ENCODE data around the gene TMEM201.

Gene TMEM201

GRCh38 chr1:9600861-9601834 lies 12.4 kb downstream of the TMEM201 start:
- DNase-seq = no peak

DNA sequence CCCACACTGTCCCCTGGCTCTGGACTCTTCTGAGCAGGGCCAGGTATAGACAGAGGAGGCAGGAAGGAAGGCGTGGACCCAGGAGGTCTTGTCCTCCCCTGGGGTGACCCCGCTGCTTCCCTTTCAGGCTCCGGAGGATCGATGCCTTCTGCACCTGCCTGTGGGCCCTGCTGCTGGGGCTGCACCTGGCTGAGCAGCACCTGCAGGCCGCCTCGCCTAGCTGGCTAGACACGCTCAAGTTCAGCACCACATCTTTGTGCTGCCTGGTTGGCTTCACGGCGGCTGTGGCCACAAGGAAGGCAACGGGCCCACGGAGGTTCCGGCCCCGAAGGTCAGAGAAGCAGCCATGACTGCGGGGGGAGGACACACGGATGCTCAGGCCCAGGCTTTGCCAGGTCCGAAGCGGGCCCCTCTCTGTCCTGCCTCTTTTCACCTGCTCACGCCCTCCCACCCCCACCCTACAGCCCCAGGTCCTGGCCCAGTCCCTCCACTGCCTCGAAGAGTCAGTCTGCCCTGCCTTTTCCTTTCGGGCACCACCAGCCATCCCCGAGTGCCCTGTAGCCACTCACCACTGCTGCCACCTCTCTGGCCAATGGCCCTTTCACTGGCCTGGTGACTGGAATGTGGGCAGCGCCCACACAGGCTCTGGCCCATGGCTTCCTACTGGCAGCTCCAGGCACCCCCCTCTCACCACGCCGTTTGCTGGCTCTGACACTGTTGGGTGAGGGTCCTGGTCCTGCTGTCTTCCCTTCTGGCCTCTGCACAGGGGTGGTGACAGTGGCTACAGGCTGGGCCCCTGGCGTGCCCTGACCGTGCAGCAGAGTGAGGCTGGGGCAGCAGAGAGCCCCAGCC lies 13.5 kb downstream of the TMEM201 start:
- DNase-seq = no peak

GRCh38 chr1:9602794-9603167 lies 14.1 kb downstream of the TMEM201 start:
- no peak for DNase-seq

DNA sequence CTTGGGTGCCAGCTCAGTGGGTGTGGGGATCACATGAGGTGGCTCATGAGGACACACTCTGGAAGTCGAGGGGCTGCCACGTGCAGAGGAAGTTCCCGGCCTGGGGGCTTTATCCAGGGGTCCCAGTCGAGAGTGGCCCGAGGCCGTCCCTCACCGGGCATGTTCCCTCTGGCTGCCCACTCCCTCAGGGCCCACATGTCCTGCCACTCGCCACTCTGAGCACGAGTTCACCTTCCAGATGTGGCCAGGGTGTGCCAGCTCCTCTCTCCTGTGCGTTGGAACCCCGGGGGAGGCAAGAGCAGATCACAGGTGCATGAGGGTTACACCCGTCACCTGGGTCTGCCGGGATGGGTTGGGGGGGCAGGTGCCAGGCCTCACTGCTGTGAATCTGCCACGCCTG lies 14.6 kb downstream of the TMEM201 start:
- DNase-seq = no peak

- no peak for DNase-seq
These were observed 15.3 kb downstream of the TMEM201 start for GRCh38 chr1:9603766-9604753.

DNA sequence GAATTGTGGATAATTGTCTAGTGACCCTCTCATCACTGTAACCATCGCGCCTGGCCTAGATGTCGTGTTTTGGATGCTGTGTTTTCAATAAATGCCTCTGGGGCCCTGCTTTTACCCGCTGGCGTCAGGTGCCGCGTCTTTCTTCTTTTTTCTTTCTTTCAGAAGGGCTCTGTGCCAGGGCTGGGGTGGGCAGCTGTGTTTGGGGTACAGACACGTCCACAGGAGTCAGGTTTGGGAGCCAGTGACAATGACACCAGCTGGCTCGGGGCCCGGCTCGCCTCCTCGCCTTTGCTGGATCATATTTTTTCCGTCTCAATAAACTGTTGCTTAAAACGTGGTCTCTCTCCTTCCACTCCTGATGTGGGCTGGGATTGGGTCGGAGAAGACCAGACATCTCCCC lies 16.1 kb downstream of the TMEM201 start:
- no peak for DNase-seq

GRCh38 chr1:9605946-9606455 lies 17.3 kb downstream of the TMEM201 start:
- DNase-seq = no peak

GRCh38 chr1:9606458-9606857 lies 17.7 kb downstream of the TMEM201 start:
- DNase-seq = no peak

- no peak for DNase-seq
These were observed 18.2 kb downstream of the TMEM201 start for GRCh38 chr1:9606948-9607347.

- no peak for DNase-seq
These were observed 18.6 kb downstream of the TMEM201 start for GRCh38 chr1:9607352-9607751.

DNA sequence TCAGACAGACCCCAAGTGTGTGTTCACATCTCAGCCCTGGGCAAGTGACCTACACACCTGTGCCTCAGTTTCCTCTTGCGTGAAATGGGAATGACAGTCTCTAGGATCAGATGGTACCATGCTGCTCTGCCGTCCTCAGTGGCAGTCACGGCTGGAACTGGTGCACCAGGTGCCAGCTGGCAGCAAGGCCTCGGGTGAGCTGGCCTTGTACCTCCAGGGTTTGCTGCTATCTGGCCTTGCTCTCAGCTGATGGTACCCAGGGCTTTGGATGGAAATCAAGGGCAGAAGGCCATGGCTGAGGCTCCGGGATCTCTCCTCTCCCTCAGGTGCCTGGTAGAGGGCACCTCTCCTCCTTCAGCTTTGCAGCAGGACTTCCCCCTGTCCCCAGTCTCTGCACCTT lies 21.3 kb downstream of the TMEM201 start:
- no peak for DNase-seq

DNA sequence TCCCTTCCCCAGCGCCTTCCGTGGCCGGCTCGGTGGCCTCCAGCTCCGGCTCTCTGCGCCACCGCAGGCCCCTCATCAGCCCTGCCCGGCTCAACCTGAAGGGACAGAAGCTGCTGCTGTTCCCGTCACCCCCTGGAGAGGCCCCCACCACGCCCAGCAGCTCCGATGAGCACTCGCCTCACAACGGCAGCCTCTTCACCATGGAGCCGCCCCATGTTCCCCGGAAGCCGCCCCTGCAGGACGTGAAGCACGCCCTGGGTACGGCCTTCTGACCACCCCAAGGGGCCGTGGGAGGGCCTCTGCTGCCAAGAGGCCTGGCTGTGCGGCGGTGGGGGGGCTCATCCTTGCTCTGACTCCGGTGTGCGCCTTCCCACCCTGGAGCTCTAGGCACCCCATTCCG lies 21.8 kb downstream of the TMEM201 start:
- DNase-seq = no peak

DNA sequence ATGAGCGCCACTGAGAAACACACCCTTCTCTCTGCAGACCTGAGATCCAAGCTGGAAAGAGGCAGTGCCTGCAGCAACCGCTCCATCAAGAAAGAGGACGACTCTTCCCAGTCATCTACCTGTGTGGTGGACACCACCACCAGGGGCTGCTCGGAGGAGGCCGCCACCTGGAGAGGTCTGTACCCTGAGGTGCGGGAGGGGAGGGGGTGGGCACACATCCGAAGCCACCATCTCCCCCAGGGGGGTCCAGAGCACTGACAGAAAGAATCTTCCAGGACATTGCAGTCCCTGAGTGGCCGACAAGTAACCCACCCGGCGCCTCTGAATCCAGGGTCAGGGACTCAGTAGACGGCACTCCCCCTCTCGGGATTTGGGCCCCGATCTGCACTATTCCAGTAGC lies 23.0 kb downstream of the TMEM201 start:
- DNase-seq = no peak

GRCh38 chr1:9612162-9612845 lies 23.6 kb downstream of the TMEM201 start:
- DNase-seq = no peak

DNA sequence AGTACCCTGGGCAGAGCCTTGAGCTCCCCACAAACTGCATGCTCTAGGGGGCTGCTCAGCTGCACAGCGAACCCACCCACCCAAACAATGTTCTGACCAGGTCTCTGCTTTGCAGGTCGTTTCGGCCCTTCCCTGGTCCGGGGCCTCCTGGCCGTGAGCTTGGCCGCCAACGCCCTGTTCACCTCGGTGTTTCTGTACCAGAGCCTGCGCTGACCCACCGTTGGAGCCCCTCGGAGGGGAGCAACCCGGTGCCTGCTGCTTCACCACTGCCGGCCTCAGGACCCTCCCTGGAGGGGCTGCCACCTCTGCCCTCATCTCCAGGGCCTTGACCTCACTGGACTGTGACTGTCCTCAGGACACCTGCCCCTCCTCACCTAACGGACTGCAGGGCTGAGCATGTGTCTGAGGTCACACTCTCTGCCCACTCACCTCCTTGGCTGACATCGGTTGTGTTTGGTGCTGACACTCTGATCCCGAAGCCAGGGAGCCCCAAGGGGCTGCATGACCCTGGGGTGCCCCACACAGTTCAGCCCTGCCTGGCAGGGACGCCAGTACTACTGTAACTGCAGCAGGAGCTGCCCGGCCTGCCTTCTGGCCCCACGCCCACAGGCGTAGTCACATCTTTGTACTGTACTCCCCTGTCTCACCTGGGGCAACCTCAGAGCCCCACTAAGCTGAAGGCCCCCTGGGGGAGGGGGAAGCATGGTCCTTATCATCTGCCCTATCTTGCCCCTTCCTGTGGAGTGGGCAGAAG lies 24.3 kb downstream of the TMEM201 start:
- DNase-seq = no peak

DNA sequence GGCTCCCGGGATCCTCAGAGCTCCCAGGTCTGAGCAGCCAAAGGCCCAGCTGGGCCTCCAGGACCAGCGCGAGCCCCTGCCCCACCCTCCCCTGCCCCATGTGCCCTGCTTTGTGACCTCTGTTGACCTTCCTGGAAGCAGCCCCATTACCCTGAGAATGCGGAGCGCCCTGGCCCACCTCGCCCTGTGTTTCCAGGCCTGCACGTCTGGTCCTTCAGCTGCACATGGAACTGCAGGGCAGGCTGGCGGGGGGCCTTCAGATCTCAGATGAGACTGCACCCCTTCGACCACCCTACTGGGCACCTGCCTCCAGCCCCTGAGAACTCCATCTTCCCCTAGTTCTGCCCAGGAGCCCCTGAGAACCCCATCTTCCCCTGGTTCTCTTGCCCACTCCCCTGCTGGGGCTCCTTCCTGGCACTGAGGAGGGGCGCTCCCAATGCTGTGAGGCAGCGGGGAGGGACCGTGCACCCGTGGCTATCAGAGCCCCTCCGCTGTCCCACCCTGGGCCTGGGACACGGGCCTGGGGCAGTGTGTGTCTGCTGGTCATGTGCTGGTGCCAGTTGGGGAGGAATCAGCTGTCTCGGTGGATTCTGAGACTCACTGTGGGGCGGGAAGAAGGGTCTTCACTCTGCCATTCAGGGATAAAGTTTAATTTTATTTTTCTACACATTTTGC lies 25.1 kb downstream of the TMEM201 start:
- no peak for DNase-seq

DNA sequence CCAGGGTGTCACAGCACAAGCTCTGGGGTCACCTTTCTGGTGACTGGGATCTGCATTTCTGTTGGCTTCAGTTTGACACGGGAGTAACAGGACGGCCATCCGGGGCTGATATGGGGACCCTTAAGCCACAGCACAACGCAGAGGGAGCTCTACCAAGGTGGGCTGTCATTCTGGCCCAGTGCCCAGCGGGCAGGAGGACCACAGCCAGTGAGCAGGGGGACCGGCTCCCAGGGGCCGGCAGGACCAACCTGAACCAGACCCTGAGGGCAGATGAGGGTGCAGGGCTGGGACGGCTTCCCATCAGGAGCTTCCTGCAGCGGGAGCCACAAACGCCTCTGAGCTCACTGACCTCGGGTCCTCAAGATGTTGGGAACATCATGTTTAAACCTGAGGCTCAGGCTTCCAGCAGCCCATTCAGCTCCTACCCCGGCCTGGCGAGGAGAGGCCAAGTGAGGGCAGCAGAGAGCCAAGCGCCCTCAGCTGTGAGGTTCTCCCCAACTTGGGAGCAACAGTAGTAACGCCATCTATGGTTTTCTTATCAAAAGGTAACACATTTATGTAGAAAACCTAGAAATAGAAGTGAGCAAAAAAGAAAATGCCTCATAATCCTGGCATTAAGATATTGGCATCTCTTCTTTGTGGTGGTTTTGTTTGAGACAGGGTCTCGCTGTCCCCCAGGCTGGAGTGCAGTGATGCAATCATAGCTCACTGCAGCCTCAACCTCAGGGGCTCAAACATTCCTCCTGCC lies 26.8 kb downstream of the TMEM201 start:
- peak; percentile 30 for DNase-seq

GRCh38 chr1:9618909-9619679 lies 30.4 kb downstream of the TMEM201 start:
- no peak for DNase-seq

GRCh38 chr1:9621032-9621431 lies 32.3 kb downstream of the TMEM201 start:
- no peak for DNase-seq

Measured in activated CD4-positive, alpha-beta T cell treated with anti-CD3 and anti-CD28 coated beads for 1 hour (primary cell).